Activated CD4-positive, alpha-beta memory T cell treated with anti-CD3 and anti-CD28 coated beads for 36 hours (primary cell): ENCODE results near the gene SPATA12. TPM values are rescaled to one million over a fixed set of nuclear protein-coding genes. Genes with fewer than 3 reads are reported as not detected.

Experiments
- CTCF ChIA-PET: fragments of 350-600 bp; sonication (Branson Sonifier 250); formaldehyde crosslinking; loops from one replicate; lab custom pipeline; 2021; ENCODE audit warnings: antibody characterized with exemption, inconsistent platforms; lab: Charles Lee
- POLR2A ChIA-PET: fragments of 350-600 bp; sonication (Branson Sonifier 250); formaldehyde crosslinking; loops from one replicate; lab custom pipeline; 2021; ENCODE audit warnings: antibody characterized with exemption; lab: Charles Lee
- DNase-seq: peaks from one replicate; pipeline ENCODE4 v3.0.0-alpha.2; 2020
- H3K27ac Mint-ChIP-seq: one replicate; pipeline ENCODE4 v1.8.0; 2021; ENCODE audit warnings: mixed read lengths
- H3K27me3 Mint-ChIP-seq: one replicate; pipeline ENCODE4 v1.8.0; 2021; ENCODE audit warnings: mixed read lengths
- H3K36me3 Mint-ChIP-seq: one replicate; pipeline ENCODE4 v1.8.0; 2021; ENCODE audit warnings: mixed read lengths
- H3K4me1 Mint-ChIP-seq: one replicate; pipeline ENCODE4 v1.8.0; 2021; ENCODE audit warnings: low read depth, mixed read lengths
- H3K4me3 Mint-ChIP-seq: one replicate; pipeline ENCODE4 v1.8.0; 2021; ENCODE audit warnings: mild to moderate bottlenecking, mixed read lengths
- H3K9me3 Mint-ChIP-seq: one replicate; pipeline ENCODE4 v1.8.0; 2021; ENCODE audit warnings: mixed read lengths
- intact Hi-C: fragments of 100-400 bp; cut with micrococcal nuclease; formaldehyde crosslinking; loops from one replicate; pipeline ENCODE4 v1.15.1; 2023
- total RNA-seq, 2 experiments: library from RNA; stranded (reverse); gene quantifications; one replicate each; pipeline ENCODE4 v1.2.3, GENCODE V29; 2021

The SPATA12 gene
- total RNA-seq, 2 experiments from 2014 or later = not detected

DNA sequence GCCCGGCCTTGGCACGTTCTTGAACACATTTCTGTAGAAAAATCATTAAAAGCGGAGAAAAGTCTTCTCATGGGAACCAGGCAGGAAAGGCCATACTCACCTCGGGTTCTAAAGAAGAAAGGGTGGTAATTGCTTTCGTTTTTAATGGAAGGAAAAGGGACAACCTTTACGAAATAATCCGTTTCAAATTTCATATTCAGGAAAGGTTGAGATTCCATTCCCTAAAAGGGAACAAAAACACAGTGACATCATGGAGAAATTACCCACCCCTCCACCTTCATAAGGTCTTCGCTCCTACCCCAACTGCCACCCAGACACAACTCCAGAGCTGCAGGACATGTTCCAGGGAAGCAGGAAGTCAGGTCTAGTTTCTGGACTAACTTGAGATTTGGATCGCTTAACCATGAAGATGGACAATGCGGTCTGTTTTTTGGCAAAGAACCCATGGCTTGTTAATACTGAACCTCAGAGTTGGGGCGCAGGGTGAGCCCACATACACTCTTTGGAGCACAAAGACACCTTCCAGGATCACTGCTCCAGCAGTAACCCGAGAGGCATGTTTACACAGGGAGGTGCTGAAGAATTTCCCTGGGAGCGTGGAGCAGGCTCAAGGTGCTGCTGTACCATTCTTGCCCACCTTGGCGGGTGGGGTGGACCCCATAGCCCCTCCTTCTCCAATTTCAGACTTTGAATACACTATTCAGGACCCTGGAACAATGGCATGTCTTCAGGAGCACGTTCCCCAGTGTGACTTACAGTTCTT is 49.2 kb downstream of the SPATA12 start:
- ChIA-PET POLR2A (no interaction called here), CTCF (interaction anchor here (1.1 kb wide), 1 partner anchor 1075 kb away, joined by 3 read pairs; no protein-coding TSS in a partner anchor)
- DNase-seq = no peak
- H3K4me3 Mint-ChIP-seq = no peak overlapping the region
- no peaks in the 10 kb centered on the region for H3K36me3 Mint-ChIP-seq
- intact Hi-C loops = no loop called here
- no peak overlapping the region for H3K27ac Mint-ChIP-seq
- peaks cover 5% of the 10 kb centered on the region for H3K4me1 Mint-ChIP-seq
- no peaks in the 10 kb centered on the region for H3K9me3 Mint-ChIP-seq
- peaks cover 4% of the 10 kb centered on the region for H3K27me3 Mint-ChIP-seq

DNA sequence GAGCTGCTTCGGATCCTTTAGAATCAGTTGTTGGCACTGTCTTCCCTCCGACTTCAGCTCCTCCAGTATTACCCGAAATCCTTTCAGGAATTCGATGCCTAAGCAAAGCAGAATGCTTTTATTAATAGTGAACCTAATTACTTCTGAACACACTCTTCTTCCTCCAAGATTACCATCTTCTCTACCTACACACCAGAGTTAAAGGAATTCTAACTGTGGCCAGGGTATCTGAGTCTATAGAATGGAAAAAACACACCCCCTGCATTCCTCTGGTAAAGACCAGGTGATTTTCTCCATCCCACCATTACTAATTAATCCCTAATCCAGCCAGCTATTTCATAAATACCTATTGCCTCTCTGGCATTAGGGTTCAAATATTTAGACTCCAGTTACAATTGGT is 49.8 kb downstream of the SPATA12 start:
- H3K4me3 Mint-ChIP-seq = no peak overlapping the region
- no peak for DNase-seq
- no peak overlapping the region for H3K27ac Mint-ChIP-seq
- H3K4me1 Mint-ChIP-seq = peaks cover 5% of the 10 kb centered on the region
- H3K36me3 Mint-ChIP-seq = no peaks in the 10 kb centered on the region
- peaks cover 4% of the 10 kb centered on the region for H3K27me3 Mint-ChIP-seq
- intact Hi-C loops = no loop called here
- H3K9me3 Mint-ChIP-seq = no peaks in the 10 kb centered on the region
- ChIA-PET POLR2A (no interaction called here), CTCF (interaction anchor here (1.1 to 2.8 kb wide), 2 partner anchors 10 to 1075 kb away, joined by 3 to 17 read pairs; no protein-coding TSS in a partner anchor)

DNA sequence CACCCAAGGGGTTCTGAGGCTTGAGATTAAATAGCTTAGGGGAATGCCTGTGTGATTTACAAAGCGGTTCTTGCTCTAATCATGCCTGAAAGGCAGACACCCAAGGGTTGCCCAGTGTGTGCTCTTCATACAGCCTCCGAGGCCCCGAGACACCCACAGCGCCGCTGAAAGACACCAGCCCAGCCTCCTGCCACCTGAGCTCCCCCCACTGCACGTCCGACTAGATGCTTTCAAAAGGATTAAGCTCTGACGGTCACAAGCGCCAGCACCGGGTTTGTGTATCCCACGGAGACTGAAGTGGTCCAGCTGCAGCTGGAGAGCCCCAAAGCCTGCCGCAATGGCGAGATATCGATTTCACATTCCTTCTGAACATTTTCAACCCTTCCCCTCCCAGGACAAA is 50.3 kb downstream of the SPATA12 start:
- Mint-ChIP-seq H3K36me3 (no peaks in the 10 kb centered on the region), H3K4me1 (peaks cover 5% of the 10 kb centered on the region), H3K27me3 (peaks cover 6% of the 10 kb centered on the region), H3K9me3 (no peaks in the 10 kb centered on the region), H3K27ac (no peak overlapping the region), H3K4me3 (no peak overlapping the region)
- ChIA-PET CTCF (interaction anchor here (0.9 to 2.8 kb wide), 3 partner anchors 10 to 1074 kb away, joined by 3 to 17 read pairs (median 3); no protein-coding TSS in a partner anchor), POLR2A (no interaction called here)
- no peak for DNase-seq
- intact Hi-C loops = no loop called here

DNA sequence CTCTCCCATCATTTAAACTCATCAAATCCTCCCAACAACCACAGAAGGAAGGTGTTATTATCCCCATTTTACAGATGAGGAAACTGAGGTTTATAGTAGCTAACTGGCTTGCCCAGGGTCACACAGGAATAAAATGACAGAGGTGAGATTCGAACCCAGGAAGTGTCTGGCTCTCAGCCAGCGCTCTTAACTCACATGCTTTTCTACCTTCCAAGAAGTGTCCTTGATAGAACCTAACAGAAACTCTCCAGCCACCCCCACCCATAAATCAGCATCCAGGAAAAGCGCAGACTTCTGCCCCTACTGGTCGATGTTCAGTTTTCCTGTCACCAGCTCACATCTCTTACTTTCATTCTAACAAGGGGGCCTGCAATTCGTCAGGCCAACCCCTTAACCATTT is 51.7 kb downstream of the SPATA12 start:
- intact Hi-C loops = no loop called here
- Mint-ChIP-seq H3K4me3 (no peak overlapping the region), H3K4me1 (peaks cover 5% of the 10 kb centered on the region), H3K27ac (no peak overlapping the region), H3K27me3 (peaks cover 6% of the 10 kb centered on the region), H3K36me3 (no peaks in the 10 kb centered on the region), H3K9me3 (no peaks in the 10 kb centered on the region)
- ChIA-PET POLR2A (interaction anchor here (0.6 kb wide), 1 partner anchor 1017 kb away, joined by 3 read pairs; no protein-coding TSS in a partner anchor), CTCF (interaction anchor here (0.8 to 2.8 kb wide), 2 partner anchors 10 to 12 kb away, joined by 3 to 17 read pairs; no protein-coding TSS in a partner anchor)
- no peak for DNase-seq

DNA sequence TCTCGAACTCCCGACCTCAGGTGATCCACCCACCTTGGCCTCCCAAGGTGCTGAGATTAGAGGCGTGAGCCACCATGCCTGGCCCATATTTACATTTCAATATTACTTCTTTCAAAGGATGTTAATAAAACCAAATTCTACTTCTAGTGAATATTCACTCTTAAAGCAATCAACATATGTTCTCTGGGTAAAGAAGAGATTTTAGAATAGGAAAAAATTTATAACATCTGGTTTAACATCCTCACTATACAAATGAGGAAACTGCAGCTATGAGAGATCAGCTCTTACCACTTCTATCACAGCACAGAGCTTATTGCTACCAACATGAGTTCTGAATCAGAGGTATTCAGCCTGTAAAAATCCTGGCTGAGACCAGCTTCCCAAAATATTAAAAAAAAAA is 56.0 kb downstream of the SPATA12 start:
- Mint-ChIP-seq H3K9me3 (no peaks in the 10 kb centered on the region), H3K4me1 (peaks cover 5% of the 10 kb centered on the region), H3K36me3 (no peaks in the 10 kb centered on the region), H3K27ac (no peak overlapping the region), H3K4me3 (no peak overlapping the region), H3K27me3 (peaks cover 2% of the 10 kb centered on the region)
- no peak for DNase-seq
- CTCF ChIA-PET = no interaction called here
- POLR2A ChIA-PET = no interaction called here
- intact Hi-C loops = no loop called here

DNA sequence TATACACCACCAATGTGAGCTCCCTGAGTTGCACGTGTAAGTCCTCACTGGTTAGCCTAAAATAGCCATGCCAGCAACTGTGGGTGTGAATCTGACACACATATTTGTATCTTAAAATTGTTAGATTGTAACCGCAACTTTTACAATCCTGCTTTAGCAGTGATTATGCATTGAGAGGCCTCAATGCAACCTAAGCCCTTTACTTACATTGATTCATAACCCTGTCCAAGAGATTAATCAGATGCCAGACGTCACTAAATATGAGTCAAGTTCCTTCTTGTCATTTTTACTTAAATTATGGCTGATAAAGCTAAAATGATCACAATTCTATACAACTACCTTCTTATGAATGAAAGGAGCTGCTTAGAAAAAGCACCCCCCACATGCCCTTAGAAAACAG is 57.8 kb downstream of the SPATA12 start:
- POLR2A ChIA-PET = no interaction called here
- no peak overlapping the region for H3K4me3 Mint-ChIP-seq
- H3K36me3 Mint-ChIP-seq = no peaks in the 10 kb centered on the region
- intact Hi-C loops = no loop called here
- no peak for DNase-seq
- no peaks in the 10 kb centered on the region for H3K4me1 Mint-ChIP-seq
- H3K9me3 Mint-ChIP-seq = no peaks in the 10 kb centered on the region
- H3K27ac Mint-ChIP-seq = no peak overlapping the region
- H3K27me3 Mint-ChIP-seq = peaks cover 5% of the 10 kb centered on the region
- CTCF ChIA-PET = interaction anchor here (1.3 kb wide), 1 partner anchor 53 kb away, joined by 3 read pairs; no protein-coding TSS in a partner anchor

DNA sequence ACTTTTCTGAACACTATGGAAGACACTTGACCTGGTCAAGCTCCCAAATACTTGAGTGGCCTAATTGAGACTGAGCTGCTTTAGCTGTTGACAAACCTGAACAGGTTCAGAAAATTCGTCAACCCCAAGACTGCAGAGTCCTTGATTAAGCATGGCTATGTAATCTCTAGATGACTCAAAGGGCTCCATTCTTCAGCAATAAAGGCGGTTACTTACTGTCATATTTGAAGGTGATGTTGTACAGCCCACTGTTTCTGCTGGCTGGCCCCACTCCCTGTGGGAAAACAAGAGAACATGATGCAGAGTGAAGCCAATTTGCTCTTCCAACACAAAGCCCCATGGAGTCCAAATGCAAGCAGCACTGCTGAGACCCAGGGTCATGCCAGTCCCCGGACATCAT is 59.6 kb downstream of the SPATA12 start:
- intact Hi-C loops = no loop called here
- Mint-ChIP-seq H3K4me1 (no peaks in the 10 kb centered on the region), H3K4me3 (no peak overlapping the region), H3K27ac (no peak overlapping the region), H3K9me3 (no peaks in the 10 kb centered on the region), H3K36me3 (no peaks in the 10 kb centered on the region), H3K27me3 (peaks cover 7% of the 10 kb centered on the region)
- POLR2A ChIA-PET = no interaction called here
- CTCF ChIA-PET = interaction anchor here (1.0 kb wide), 1 partner anchor 20 kb away, joined by 3 read pairs; no protein-coding TSS in a partner anchor
- DNase-seq = no peak

DNA sequence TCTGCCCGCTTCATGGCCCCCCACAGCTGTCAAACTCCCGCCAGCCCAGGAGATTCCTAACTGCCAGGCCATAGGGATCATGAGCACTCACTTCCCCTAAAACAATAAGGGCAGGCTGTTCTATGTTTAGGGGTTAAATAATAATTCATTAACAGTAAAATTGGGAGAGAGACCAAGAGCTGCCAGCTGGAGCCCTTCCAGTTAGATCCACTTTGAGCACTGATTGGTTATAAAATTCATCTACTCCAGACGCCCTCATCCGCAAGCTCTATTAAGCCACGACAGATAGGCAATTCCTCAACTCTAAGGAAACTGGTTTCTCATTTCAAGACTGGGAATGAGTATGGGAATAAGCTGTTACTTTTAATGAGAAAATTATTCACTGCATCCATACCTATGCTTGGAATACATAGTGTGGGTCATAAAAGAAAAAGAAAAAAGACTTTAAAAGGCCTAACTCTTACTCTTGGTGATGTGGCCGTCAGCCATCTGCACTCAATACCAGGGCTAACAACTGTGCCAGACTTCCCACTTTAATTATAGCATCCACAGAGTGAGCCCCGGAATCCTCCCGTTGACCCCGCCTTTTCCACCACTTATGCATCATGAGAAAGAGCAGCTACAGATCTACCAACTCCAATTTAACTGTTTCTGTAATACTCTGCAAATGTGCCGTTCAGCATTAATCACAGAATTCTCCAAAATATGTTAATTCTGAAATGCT is 60.1 kb downstream of the SPATA12 start:
- no peak overlapping the region for H3K27ac Mint-ChIP-seq
- POLR2A ChIA-PET = no interaction called here
- H3K9me3 Mint-ChIP-seq = no peaks in the 10 kb centered on the region

More for the DNA sequence above, 60.1 kb downstream of the SPATA12 start:
- CTCF ChIA-PET = interaction anchor here (0.6 to 1.0 kb wide), 2 partner anchors 20 to 110 kb away, joined by 3 read pairs; no protein-coding TSS in a partner anchor
- Mint-ChIP-seq H3K4me3 (no peak overlapping the region), H3K4me1 (no peaks in the 10 kb centered on the region), H3K36me3 (no peaks in the 10 kb centered on the region), H3K27me3 (peaks cover 5% of the 10 kb centered on the region)
- intact Hi-C loops = no loop called here
- DNase-seq = no peak

Other genes with a start within 250 kb of the SPATA12 start
- under 1 TPM; 0.02 to 0.14 TPM for gene IL17RD, start 104.7 kb downstream of the SPATA12 start, total RNA-seq
- 1 to 10 TPM in 1 of 2 experiments, under 1 TPM in 1; 0.90 to 1.3 TPM for gene HESX1, start 139.3 kb downstream of the SPATA12 start, total RNA-seq
- 10 to 100 TPM; 34.7 to 34.9 TPM for gene APPL1, start 167.1 kb downstream of the SPATA12 start, total RNA-seq
- not detected for gene ASB14, start 232.0 kb downstream of the SPATA12 start, total RNA-seq